ENCODE results near the gene WDPCP. TPM values are rescaled to one million over a fixed set of nuclear protein-coding genes. Genes with fewer than 3 reads are reported as not detected.

WDPCP gene
- total and polyA plus RNA-seq, 2 of the 8 experiments (the other 6 are each of a cell fraction or from before 2014, with no cell fraction given) = 9.3 to 25.8 TPM

DNA sequence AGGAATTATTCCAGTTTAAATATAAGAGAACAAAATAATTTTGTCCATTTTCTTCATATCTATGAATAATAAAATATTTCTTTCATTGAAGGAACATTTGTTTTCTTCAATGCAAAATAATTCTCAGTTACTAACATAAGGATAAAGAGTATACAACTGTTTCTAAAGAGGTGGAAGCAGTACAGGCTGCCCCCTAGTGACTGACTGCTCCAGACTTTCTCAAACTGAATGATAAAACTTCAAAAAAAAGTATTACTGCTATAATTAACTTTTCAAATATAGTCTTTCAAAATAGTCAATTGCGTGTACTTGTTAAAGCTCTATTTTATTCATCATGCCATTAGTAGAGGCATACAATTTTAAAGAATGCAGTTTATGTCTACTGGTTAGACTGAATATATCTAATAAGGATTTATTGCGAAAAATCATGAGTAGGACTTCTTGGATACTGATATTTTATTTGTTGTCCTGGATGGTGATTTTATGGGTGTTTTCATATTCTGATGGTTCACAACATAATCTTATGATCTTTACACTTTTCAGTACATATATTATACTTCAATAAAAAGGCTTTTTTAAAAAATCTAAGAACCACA is 100.1 kb downstream of the WDPCP start:
- H3K14ac ChIP-seq (ENCODE audit: insufficient read length) = no peak overlapping the region
- H3K18ac ChIP-seq (ENCODE audit: extremely low read depth, low read length) = no peak overlapping the region
- peaks cover 0 to 2% (median 0%) of the 10 kb centered on the region in 4 experiments; a peak in 1 of 8 replicates for H3K36me3 ChIP-seq (ENCODE audit: control insufficient read depth in 2 of 4, insufficient read depth in 4 of 4, low read length in 3 of 4)
- DNase-seq (ENCODE audit: low read depth in 1 of 2, low spot score in 2 of 2) (no peak), FAIRE-seq (no peak)
- H3K9ac ChIP-seq (replicated peaks in 1 of 4; ENCODE audit: extremely low read depth in 1 of 4, low read depth in 3 of 4, low read length in 3 of 4) = no peak overlapping the region
- H4K5ac ChIP-seq (ENCODE audit: insufficient read length, low read depth, low read length) = no peak overlapping the region
- H2AFZ ChIP-seq (ENCODE audit: low read length) = no peak overlapping the region
- H4K8ac ChIP-seq (ENCODE audit: extremely low read depth, insufficient read depth, low read length) = no peak overlapping the region
- ChIA-PET POLR2A (ENCODE audit: partially characterized antibody) (interaction anchor here (1.3 kb wide), 1 partner anchor 101 kb away, joined by 4 read pairs; the partner anchor contains the start of gene MDH1), CTCF (ENCODE audit: partially characterized antibody) (interaction anchor here (0.6 to 4.1 kb wide), 19 partner anchors 8 to 447 kb away, joined by 3 to 26 read pairs (median 4); no protein-coding TSS in a partner anchor)
- H3K27ac ChIP-seq (ENCODE audit: low read depth, low read length) = no peak overlapping the region
- H3K4me3 ChIP-seq (ENCODE audit: extremely low read depth in 1 of 4, insufficient read depth in 2 of 4, low read depth in 3 of 4, low read length in 4 of 4) = no peak overlapping the region
- no peaks in the 10 kb centered on the region for H3K9me3 ChIP-seq (ENCODE audit: insufficient read depth in 2 of 2, low read depth in 1 of 2, low read length in 1 of 2)
- H3K23ac ChIP-seq (ENCODE audit: insufficient read length) = no peak overlapping the region
- peaks cover 0 to 6% (median 0%) of the 10 kb centered on the region in 4 experiments; a peak in 1 of 7 replicates for H3K4me1 ChIP-seq (replicated peaks in 1 of 4; ENCODE audit: control insufficient read depth in 3 of 4, insufficient read depth in 4 of 4, low read length in 3 of 4)
- no peaks in the 10 kb centered on the region for H3K27me3 ChIP-seq (replicated peaks in 1 of 4; ENCODE audit: control insufficient read depth in 3 of 4, extremely low read depth in 1 of 4, insufficient read depth in 3 of 4, low read length in 3 of 4)
- no peak overlapping the region for H2BK15ac ChIP-seq (ENCODE audit: low read length)
- H4K20me1 ChIP-seq (replicated peaks in 1 of 2; ENCODE audit: control insufficient read depth in 1 of 2, insufficient read depth in 2 of 2, low read length in 2 of 2) = no peaks in the 10 kb centered on the region
- no peak overlapping the region for H2BK5ac ChIP-seq (ENCODE audit: low read depth, low read length)
- no peak overlapping the region for H3K4ac ChIP-seq (replicated peaks; ENCODE audit: insufficient read length, low read depth, low read length)
- no peaks in the 10 kb centered on the region for H3K23me2 ChIP-seq (ENCODE audit: low read depth, low read length)
- H2BK12ac ChIP-seq (ENCODE audit: low read depth, low read length) = no peak overlapping the region
- no peaks in the 10 kb centered on the region for H3K79me2 ChIP-seq (ENCODE audit: control insufficient read depth in 1 of 2, insufficient read depth in 2 of 2, low read length in 2 of 2)
- no peak overlapping the region for H3K56ac ChIP-seq (replicated peaks; ENCODE audit: insufficient read length, low read depth, low read length)
- H2BK20ac ChIP-seq (ENCODE audit: low read length) = no peak overlapping the region
- H4K91ac ChIP-seq (replicated peaks; ENCODE audit: insufficient read length, low read length) = no peak overlapping the region
- no peaks in the 10 kb centered on the region for H3K79me1 ChIP-seq (ENCODE audit: low read depth, low read length)
- WGBS, 2 experiments (ENCODE audit: extremely low coverage in 1 of 2, insufficient coverage in 1 of 2, insufficient read length in 1 of 2, insufficient replicate concordance in 2 of 2, low coverage in 1 of 2, low lambda C conversion rate in 2 of 2, missing lambda C conversion rate in 1 of 2) = 63% methylated on average over 2 of the region's 2 CpGs; no CpG with 5 or more reads in 1 of the 2 experiments
- no peak overlapping the region for H2BK120ac ChIP-seq (replicated peaks; ENCODE audit: low read depth, low read length)
- H3K4me2 ChIP-seq (ENCODE audit: insufficient read depth in 1 of 2, low read depth in 2 of 2, low read length in 2 of 2) = no peak overlapping the region
- no peak overlapping the region for H2AK5ac ChIP-seq (ENCODE audit: low read depth, low read length)
- TF ChIP-seq MAFK (IDR thresholded peaks at IDR 0.05; ENCODE audit: low read depth, low read length) = no peak
- TF ChIP-seq EZH2 (IDR thresholded peaks at IDR 0.05; ENCODE audit: low read depth, low read length, severe bottlenecking) = no peak
